ENCODE results near the gene SHB. TPM values are rescaled to one million over a fixed set of nuclear protein-coding genes. Genes with fewer than 3 reads are reported as not detected.

Gene SHB
- total RNA-seq, 1 experiment from 2014 or later, result 28.7 TPM

DNA sequence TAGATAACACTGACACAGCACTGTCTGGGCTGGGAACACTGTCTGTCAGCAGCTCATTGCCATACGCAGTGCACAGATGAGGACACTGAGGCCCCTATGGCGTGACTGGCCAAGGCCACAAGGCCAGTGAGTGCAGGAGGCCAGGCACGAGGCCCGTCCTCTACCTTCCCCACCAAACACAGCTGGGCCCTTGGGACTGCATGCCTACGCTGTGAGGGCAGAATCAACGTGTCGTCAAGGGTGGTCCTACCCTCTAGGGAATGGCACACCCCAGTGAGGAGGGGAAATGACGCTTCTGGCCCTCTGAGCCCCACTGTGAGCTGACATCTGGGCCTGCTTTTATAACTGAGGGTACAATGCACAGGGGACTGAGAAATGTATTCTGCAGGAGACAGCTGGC lies 123.0 kb downstream of the SHB start:
- intact Hi-C loops (cut with micrococcal nuclease), result no loop called here
- Histone ChIP-seq H4K20me1 (ENCODE audit: insufficient read depth) (no peaks in the 10 kb centered on the region; the same call in 1 of the 2 replicates), H3K36me3 (ENCODE audit: control insufficient read depth in 1 of 2, insufficient read depth in 2 of 2, low read length in 2 of 2) (peaks cover 2 to 30% of the 10 kb centered on the region in 2 experiments; a peak in 2 of 4 replicates), H3K27ac (ENCODE audit: low read depth, low read length) (no peak overlapping the region), H3K9ac (ENCODE audit: low read length) (no peak overlapping the region), H3K79me2 (ENCODE audit: insufficient read depth, low read length) (no peaks in the 10 kb centered on the region), H3K9me2 (ENCODE audit: insufficient read depth) (no peaks in the 10 kb centered on the region), H3K9me3 (ENCODE audit: control insufficient read depth in 1 of 2, insufficient read depth in 1 of 2, low read depth in 1 of 2, low read length in 2 of 2) (no peaks in the 10 kb centered on the region), H3K4me1 (ENCODE audit: control insufficient read depth in 1 of 2, insufficient read depth in 2 of 2, low read length in 2 of 2) (peaks cover 54 to 86% of the 10 kb centered on the region in 2 experiments), H2AFZ (ENCODE audit: low read depth, low read length, poor library complexity, severe bottlenecking) (no peak overlapping the region), H3K27me3 (ENCODE audit: insufficient read depth, low read length) (no peaks in the 10 kb centered on the region), H3K4me2 (ENCODE audit: low read length) (peak overlapping the region; percentile 73; the same call in 1 of the 2 replicates), H3K4me3 (replicated peaks in 1 of 2; ENCODE audit: low read depth in 1 of 2, low read length in 2 of 2) (no peak overlapping the region)
- BruUV-seq (replicated peaks), result no TSS peak
- ChIA-PET RAD21 (ENCODE audit: low non-redundant PET in 1 of 2, low total read pairs in 2 of 2, uncharacterized antibody in 2 of 2, unreplicated experiment in 2 of 2) (no interaction called here), CTCF (no interaction called here), POLR2A (no interaction called here)
- TF ChIP-seq YY1 (IDR thresholded peaks at IDR 0.05; ENCODE audit: extremely low read depth, insufficient replicate concordance, low read depth, low read length) (no peak), SP1 (IDR thresholded peaks at IDR 0.05; ENCODE audit: low read depth) (no peak), SRF (IDR thresholded peaks at IDR 0.05; ENCODE audit: low read depth) (no peak), ATF3 (IDR thresholded peaks at IDR 0.05) (no peak), JUND (IDR thresholded peaks at IDR 0.05) (no peak)
- ATAC-seq, result no peak
- DNase-seq (ENCODE audit: low read depth, low spot score), result no peak

DNA sequence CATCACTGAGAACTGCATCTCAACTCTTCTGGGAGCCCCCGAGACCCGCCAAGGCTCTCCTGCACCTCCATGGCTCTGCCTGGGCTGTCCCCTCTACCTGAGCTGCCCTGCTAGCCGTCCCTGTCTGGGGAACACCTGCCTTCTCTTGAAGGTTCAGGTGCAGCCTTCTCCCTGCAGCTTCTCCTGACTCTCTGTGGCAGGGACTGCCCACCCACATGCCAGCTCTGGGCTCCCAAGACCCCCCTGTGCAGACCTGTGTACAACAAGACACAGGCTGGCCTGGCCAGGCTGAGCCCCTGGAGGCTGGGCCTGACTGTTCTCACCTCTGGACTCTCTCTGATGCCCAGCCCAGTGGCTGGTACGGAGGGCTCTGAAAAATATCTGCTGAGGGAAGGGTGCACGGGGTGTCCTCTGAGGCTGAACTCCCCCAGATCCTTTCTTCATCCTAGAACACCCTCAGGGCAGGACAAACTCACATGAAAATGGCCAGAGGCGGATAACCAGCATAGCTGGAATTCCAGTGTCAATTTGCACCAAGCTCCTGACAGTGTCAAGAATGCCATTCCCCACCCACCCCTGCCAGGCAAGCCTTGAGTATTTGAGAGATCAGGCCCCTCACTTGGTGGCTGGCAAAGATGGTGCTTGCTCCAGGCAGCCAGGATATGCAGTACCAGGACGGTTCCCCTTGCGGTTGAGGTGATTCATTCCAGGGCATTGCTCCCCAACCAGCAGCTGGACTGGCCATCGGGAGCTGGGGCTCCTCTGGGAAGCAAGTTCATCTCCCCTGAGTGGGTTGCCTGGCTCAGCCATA lies 124.2 kb downstream of the SHB start:
- H2AFZ ChIP-seq (ENCODE audit: low read depth, low read length, poor library complexity, severe bottlenecking), result no peak overlapping the region
- H3K36me3 ChIP-seq (ENCODE audit: control insufficient read depth in 1 of 2, insufficient read depth in 2 of 2, low read length in 2 of 2), result peaks cover 2 to 24% of the 10 kb centered on the region in 2 experiments; a peak in 2 of 4 replicates
- TF ChIP-seq MAX (IDR thresholded peaks at IDR 0.05), result no peak
- no peak for TF ChIP-seq EGR1 (IDR thresholded peaks at IDR 0.05; ENCODE audit: low read depth)
- TF ChIP-seq POLR2A (IDR thresholded peaks at IDR 0.05; ENCODE audit: borderline replicate concordance, extremely low read depth, insufficient read depth, insufficient read length), result no peak
- TF ChIP-seq EZH2phosphoT487 (IDR thresholded peaks at IDR 0.05; ENCODE audit: borderline replicate concordance), result no peak
- no peak for TF ChIP-seq CEBPB (IDR thresholded peaks at IDR 0.05; ENCODE audit: low read depth)
- no peak for TF ChIP-seq ELF1 (IDR thresholded peaks at IDR 0.05; ENCODE audit: borderline replicate concordance, low read depth)
- no peak for TF ChIP-seq REST (IDR thresholded peaks at IDR 0.05; ENCODE audit: low read depth)
- no peak for TF ChIP-seq ATF3 (IDR thresholded peaks at IDR 0.05)
- no peak for TF ChIP-seq RAD21 (IDR thresholded peaks at IDR 0.05; ENCODE audit: low read depth)
- TF ChIP-seq JUND (IDR thresholded peaks at IDR 0.05), result no peak
- no peak for TF ChIP-seq ZFX (IDR thresholded peaks at IDR 0.05)
- no peak for TF ChIP-seq ZNF274 (IDR thresholded peaks at IDR 0.05; ENCODE audit: low read depth, low read length)
- no peak for TF ChIP-seq FOSL1 (IDR thresholded peaks at IDR 0.05; ENCODE audit: low read depth)
- TF ChIP-seq SP1 (IDR thresholded peaks at IDR 0.05; ENCODE audit: low read depth), result no peak
- TF ChIP-seq EZH2 (IDR thresholded peaks at IDR 0.05), result no peak
- no peak for TF ChIP-seq CBX3 (IDR thresholded peaks at IDR 0.05; ENCODE audit: low read depth)

More for the DNA sequence above, 124.2 kb downstream of the SHB start:
- Histone ChIP-seq H3K9me3 (ENCODE audit: control insufficient read depth in 1 of 2, insufficient read depth in 1 of 2, low read depth in 1 of 2, low read length in 2 of 2) (no peaks in the 10 kb centered on the region), H3K27me3 (ENCODE audit: insufficient read depth, low read length) (no peaks in the 10 kb centered on the region), H4K20me1 (ENCODE audit: insufficient read depth) (no peaks in the 10 kb centered on the region; the same call in 1 of the 2 replicates), H3K27ac (ENCODE audit: low read depth, low read length) (peak overlapping the region; percentile 88), H3K9ac (ENCODE audit: low read length) (no peak overlapping the region), H3K9me2 (ENCODE audit: insufficient read depth) (no peaks in the 10 kb centered on the region), H3K79me2 (ENCODE audit: insufficient read depth, low read length) (no peaks in the 10 kb centered on the region), H3K4me3 (replicated peaks in 1 of 2; ENCODE audit: low read depth in 1 of 2, low read length in 2 of 2) (no peak overlapping the region), H3K4me2 (ENCODE audit: low read length) (peak overlapping the region; percentile 73), H3K4me1 (ENCODE audit: control insufficient read depth in 1 of 2, insufficient read depth in 2 of 2, low read length in 2 of 2) (peaks cover 53 to 76% of the 10 kb centered on the region in 2 experiments)
- intact Hi-C loops (cut with micrococcal nuclease), result no loop called here
- POLR2A ChIA-PET, result interaction anchor here (1.3 kb wide), 1 partner anchor 15 kb away, joined by 3 read pairs; no protein-coding TSS in a partner anchor
- CTCF ChIA-PET, result no interaction called here
- no TSS peak for BruUV-seq (replicated peaks)
- DNase-seq (ENCODE audit: low read depth, low spot score) (no peak), ATAC-seq (no peak)
- RAD21 ChIA-PET (ENCODE audit: low non-redundant PET in 1 of 2, low total read pairs in 2 of 2, uncharacterized antibody in 2 of 2, unreplicated experiment in 2 of 2), result no interaction called here
